Activated naive CD4-positive, alpha-beta T cell treated with anti-CD3 and anti-CD28 coated beads, Interleukin-2, amount 50 U/mL, for 16 hours (primary cell): Measurements from ENCODE around the gene PLCB1.

ENCODE experiments used
- DNase-seq: peaks from one replicate; pipeline ENCODE4 v3.0.0-alpha.2; 2020

Gene PLCB1

GRCh38 chr20:8856668-8857067 is 724.6 kb downstream of the PLCB1 start:
- no peak for DNase-seq

- DNase-seq = no peak
These were observed 726.2 kb downstream of the PLCB1 start for GRCh38 chr20:8858181-8858787.

GRCh38 chr20:8860011-8860495 is 728.0 kb downstream of the PLCB1 start:
- no peak for DNase-seq

- DNase-seq = no peak
These were observed 730.0 kb downstream of the PLCB1 start for GRCh38 chr20:8862092-8862491.

- no peak for DNase-seq
These were observed 733.6 kb downstream of the PLCB1 start for GRCh38 chr20:8865636-8866035.

GRCh38 chr20:8867038-8867740 is 735.1 kb downstream of the PLCB1 start:
- no peak for DNase-seq

GRCh38 chr20:8870652-8871051 is 738.6 kb downstream of the PLCB1 start:
- no peak for DNase-seq

GRCh38 chr20:8874437-8874836 is 742.4 kb downstream of the PLCB1 start:
- no peak for DNase-seq

GRCh38 chr20:8875586-8875985 is 743.5 kb downstream of the PLCB1 start:
- DNase-seq = no peak

GRCh38 chr20:8876366-8876765 is 744.3 kb downstream of the PLCB1 start:
- no peak for DNase-seq

GRCh38 chr20:8877294-8877693 is 745.2 kb downstream of the PLCB1 start:
- no peak for DNase-seq

GRCh38 chr20:8879669-8880068 is 747.6 kb downstream of the PLCB1 start:
- no peak for DNase-seq

- no peak for DNase-seq
These were observed 748.2 kb downstream of the PLCB1 start for GRCh38 chr20:8880085-8880853.

GRCh38 chr20:8891039-8891438 is 759.0 kb downstream of the PLCB1 start:
- no peak for DNase-seq

GRCh38 chr20:8895472-8895871 is 763.4 kb downstream of the PLCB1 start:
- no peak for DNase-seq

- no peak for DNase-seq
These were observed 766.8 kb downstream of the PLCB1 start for GRCh38 chr20:8898823-8899222.

GRCh38 chr20:8901237-8902025 is 769.4 kb downstream of the PLCB1 start:
- no peak for DNase-seq

GRCh38 chr20:8903655-8904605 is 771.9 kb downstream of the PLCB1 start:
- no peak for DNase-seq

- DNase-seq = no peak
These were observed 777.5 kb downstream of the PLCB1 start for GRCh38 chr20:8909596-8909995.

GRCh38 chr20:8912096-8912495 is 780.0 kb downstream of the PLCB1 start:
- DNase-seq = no peak

GRCh38 chr20:8912731-8913130 is 780.7 kb downstream of the PLCB1 start:
- DNase-seq = no peak

GRCh38 chr20:8913456-8913855 is 781.4 kb downstream of the PLCB1 start:
- no peak for DNase-seq
